ENCODE measurements around the gene KRTCAP2. TPM values are rescaled to one million over a fixed set of nuclear protein-coding genes. Genes with fewer than 3 reads are reported as not detected.
"Not testable (repeated sequence)": the region's sequence is repeated elsewhere in the genome, so short reads cannot be mapped to it uniquely, and the experiment has no call there.

Gene KRTCAP2
- total and polyA plus RNA-seq, 4 donors, result 136 to 255 (median 161) TPM

- no peaks in the 10 kb centered on the region for H3K36me3 ChIP-seq (ENCODE audit: control insufficient read depth in 1 of 2, insufficient read depth in 2 of 2, low read length in 1 of 2)
- WGBS, 2 donors, result 76 to 83% methylated on average over 1 of the region's 1 CpG
Observed at GRCh38 chr1:155158991-155159390, 14.1 kb downstream of the KRTCAP2 start.

GRCh38 chr1:155155996-155156643 lies 17.0 kb downstream of the KRTCAP2 start:
- ATAC-seq (ENCODE audit: low FRiP score); H3K4me1 ChIP-seq (ENCODE audit: control insufficient read depth in 1 of 2, insufficient read depth in 2 of 2, low read length in 2 of 2); H3K27ac ChIP-seq (ENCODE audit: low read depth in 1 of 2, low read length in 2 of 2); intact Hi-C loops (cut with DNase I); H3K27me3 ChIP-seq (ENCODE audit: control insufficient read depth in 1 of 2, insufficient read depth in 2 of 2, low read length in 1 of 2); H3K36me3 ChIP-seq (ENCODE audit: control insufficient read depth in 1 of 2, insufficient read depth in 2 of 2, low read length in 1 of 2); DNase-seq; H3K9me3 ChIP-seq (ENCODE audit: control insufficient read depth, low read length); H3K4me3 ChIP-seq (ENCODE audit: low read length in 2 of 2): not testable (repeated sequence)
- WGBS, 2 donors, result 68 to 69% methylated on average over 3 of the region's 3 CpGs

More at GRCh38 chr1:155158991-155159390, 14.1 kb downstream of the KRTCAP2 start:
- Histone ChIP-seq H3K9me3 (ENCODE audit: control insufficient read depth, low read length) (no peaks in the 10 kb centered on the region), H3K27ac (ENCODE audit: low read depth in 1 of 2, low read length in 2 of 2) (no peak overlapping the region), H3K4me3 (ENCODE audit: low read length in 2 of 2) (no peak overlapping the region), H3K4me1 (ENCODE audit: control insufficient read depth in 1 of 2, insufficient read depth in 2 of 2, low read length in 2 of 2) (no peaks in the 10 kb centered on the region), H3K27me3 (ENCODE audit: control insufficient read depth in 1 of 2, insufficient read depth in 2 of 2, low read length in 1 of 2) (no peaks in the 10 kb centered on the region)
- intact Hi-C loops (cut with DNase I), result no loop called here
- no peak for DNase-seq
- no peak for ATAC-seq (ENCODE audit: low FRiP score)

GRCh38 chr1:155145491-155145890 lies 27.6 kb downstream of the KRTCAP2 start:
- Histone ChIP-seq H3K27me3 (ENCODE audit: control insufficient read depth in 1 of 2, insufficient read depth in 2 of 2, low read length in 1 of 2) (no peaks in the 10 kb centered on the region), H3K36me3 (ENCODE audit: control insufficient read depth in 1 of 2, insufficient read depth in 2 of 2, low read length in 1 of 2) (no peaks in the 10 kb centered on the region), H3K4me1 (ENCODE audit: control insufficient read depth in 1 of 2, insufficient read depth in 2 of 2, low read length in 2 of 2) (no peaks in the 10 kb centered on the region), H3K4me3 (ENCODE audit: low read length in 2 of 2) (no peak overlapping the region), H3K27ac (ENCODE audit: low read depth in 1 of 2, low read length in 2 of 2) (no peak overlapping the region), H3K9me3 (ENCODE audit: control insufficient read depth, low read length) (no peaks in the 10 kb centered on the region)
- DNase-seq (no peak), ATAC-seq (ENCODE audit: low FRiP score) (no peak)
- intact Hi-C loops (cut with DNase I), result no loop called here
- WGBS, 2 donors, result 62 to 84% methylated on average over 3 of the region's 3 CpGs

GRCh38 chr1:155141749-155142148 lies 31.4 kb downstream of the KRTCAP2 start:
- intact Hi-C loops (cut with DNase I), result no loop called here
- DNase-seq (no peak), ATAC-seq (ENCODE audit: low FRiP score) (no peak)
- Histone ChIP-seq H3K4me1 (ENCODE audit: control insufficient read depth in 1 of 2, insufficient read depth in 2 of 2, low read length in 2 of 2) (no peaks in the 10 kb centered on the region), H3K27ac (ENCODE audit: low read depth in 1 of 2, low read length in 2 of 2) (no peak overlapping the region), H3K9me3 (ENCODE audit: control insufficient read depth, low read length) (no peaks in the 10 kb centered on the region), H3K36me3 (ENCODE audit: control insufficient read depth in 1 of 2, insufficient read depth in 2 of 2, low read length in 1 of 2) (no peaks in the 10 kb centered on the region), H3K27me3 (ENCODE audit: control insufficient read depth in 1 of 2, insufficient read depth in 2 of 2, low read length in 1 of 2) (no peaks in the 10 kb centered on the region), H3K4me3 (ENCODE audit: low read length in 2 of 2) (no peak overlapping the region)
- WGBS, 2 donors, result 84 to 87% methylated on average over 7 of the region's 7 CpGs

GRCh38 chr1:155140630-155140953 lies 32.5 kb downstream of the KRTCAP2 start:
- intact Hi-C loops (cut with DNase I), result no loop called here
- no peak for ATAC-seq (ENCODE audit: low FRiP score)
- WGBS, 2 donors, result 5 to 6% methylated on average over 11 of the region's 11 CpGs

GRCh38 chr1:155139895-155140629 lies 33.0 kb downstream of the KRTCAP2 start, which contains the start of gene DPM3:
TSS of gene DPM3 (minus strand) at chr1:155140531. CDS start at chr1:155140240, 291 bp downstream.
- WGBS, 2 donors, result 0 to 1% methylated on average over 42 of the region's 42 CpGs
- Histone ChIP-seq H3K27ac (ENCODE audit: low read depth in 1 of 2, low read length in 2 of 2) (peak within 1 kb of the TSS in 1 of 2 donors; percentile 59), H3K36me3 (ENCODE audit: control insufficient read depth in 1 of 2, insufficient read depth in 2 of 2, low read length in 1 of 2) (no peaks in the 10 kb centered on the region), H3K27me3 (ENCODE audit: control insufficient read depth in 1 of 2, insufficient read depth in 2 of 2, low read length in 1 of 2) (no peaks in the 10 kb centered on the region), H3K4me1 (ENCODE audit: control insufficient read depth in 1 of 2, insufficient read depth in 2 of 2, low read length in 2 of 2) (no peaks in the 10 kb centered on the region), H3K4me3 (ENCODE audit: low read length in 2 of 2) (peak within 1 kb of the TSS; percentile 62 to 74), H3K9me3 (ENCODE audit: control insufficient read depth, low read length) (no peaks in the 10 kb centered on the region)
- intact Hi-C loops (cut with DNase I), result no loop called here
- ATAC-seq (ENCODE audit: low FRiP score) (peak; percentile 82), DNase-seq (peak; percentile 95 to 97)

More at GRCh38 chr1:155140630-155140953, 32.5 kb downstream of the KRTCAP2 start:
- Histone ChIP-seq H3K36me3 (ENCODE audit: control insufficient read depth in 1 of 2, insufficient read depth in 2 of 2, low read length in 1 of 2) (no peaks in the 10 kb centered on the region), H3K4me1 (ENCODE audit: control insufficient read depth in 1 of 2, insufficient read depth in 2 of 2, low read length in 2 of 2) (no peaks in the 10 kb centered on the region), H3K27me3 (ENCODE audit: control insufficient read depth in 1 of 2, insufficient read depth in 2 of 2, low read length in 1 of 2) (no peaks in the 10 kb centered on the region), H3K4me3 (ENCODE audit: low read length in 2 of 2) (peak overlapping the region in 1 of 2 donors; percentile 62), H3K9me3 (ENCODE audit: control insufficient read depth, low read length) (no peaks in the 10 kb centered on the region), H3K27ac (ENCODE audit: low read depth in 1 of 2, low read length in 2 of 2) (no peak overlapping the region)
- no peak for DNase-seq

- 84 to 87% methylated on average over 6 of the region's 6 CpGs for WGBS, 2 donors
- Histone ChIP-seq H3K9me3 (ENCODE audit: control insufficient read depth, low read length) (no peaks in the 10 kb centered on the region), H3K4me1 (ENCODE audit: control insufficient read depth in 1 of 2, insufficient read depth in 2 of 2, low read length in 2 of 2) (no peaks in the 10 kb centered on the region), H3K27ac (ENCODE audit: low read depth in 1 of 2, low read length in 2 of 2) (peak overlapping the region in 1 of 2 donors; percentile 32), H3K36me3 (ENCODE audit: control insufficient read depth in 1 of 2, insufficient read depth in 2 of 2, low read length in 1 of 2) (no peaks in the 10 kb centered on the region), H3K4me3 (ENCODE audit: low read length in 2 of 2) (no peak overlapping the region), H3K27me3 (ENCODE audit: control insufficient read depth in 1 of 2, insufficient read depth in 2 of 2, low read length in 1 of 2) (no peaks in the 10 kb centered on the region)
- intact Hi-C loops (cut with DNase I), result no loop called here
- DNase-seq (no peak), ATAC-seq (ENCODE audit: low FRiP score) (no peak)
Observed at GRCh38 chr1:155137154-155137949, 35.8 kb downstream of the KRTCAP2 start.

GRCh38 chr1:155136748-155137147 lies 36.4 kb downstream of the KRTCAP2 start:
- no peak overlapping the region for H3K4me3 ChIP-seq (ENCODE audit: low read length in 2 of 2)
- H3K9me3 ChIP-seq (ENCODE audit: control insufficient read depth, low read length), result no peaks in the 10 kb centered on the region
- intact Hi-C loops (cut with DNase I), result no loop called here
- H3K27me3 ChIP-seq (ENCODE audit: control insufficient read depth in 1 of 2, insufficient read depth in 2 of 2, low read length in 1 of 2), result no peaks in the 10 kb centered on the region
- H3K4me1 ChIP-seq (ENCODE audit: control insufficient read depth in 1 of 2, insufficient read depth in 2 of 2, low read length in 2 of 2), result no peaks in the 10 kb centered on the region
- WGBS, 2 donors, result 29 to 31% methylated on average over 6 of the region's 6 CpGs
- DNase-seq (no peak), ATAC-seq (ENCODE audit: low FRiP score) (no peak)
- H3K36me3 ChIP-seq (ENCODE audit: control insufficient read depth in 1 of 2, insufficient read depth in 2 of 2, low read length in 1 of 2), result no peaks in the 10 kb centered on the region
- H3K27ac ChIP-seq (ENCODE audit: low read depth in 1 of 2, low read length in 2 of 2), result peak overlapping the region in 1 of 2 donors; percentile 32

Data from aorta (tissue), 5 donors.